ENCODE results near the gene TMEM271.
A peak's percentile ranks its signal among the peaks of the same experiment; 100 is the strongest.
"Not testable (repeated sequence)": the region's sequence is repeated elsewhere in the genome, so short reads cannot be mapped to it uniquely, and the experiment has no call there.

The TMEM271 gene

GRCh38 chr4:578451-579443 lies 2.7 kb upstream of the TMEM271 start:
- no peak for DNase-seq (ENCODE audit: low read depth)

- peak; percentile 8 for DNase-seq (ENCODE audit: low read depth)
Measured at GRCh38 chr4:577499-578450, 1.7 kb upstream of the TMEM271 start.

- DNase-seq (ENCODE audit: low read depth): no peak
Measured at GRCh38 chr4:576991-577498, 950 bp upstream of the TMEM271 start.

- peak; percentile 68 for DNase-seq (ENCODE audit: low read depth)
Measured at GRCh38 chr4:575281-576141, 584 bp downstream of the TMEM271 start.

GRCh38 chr4:574346-575161 lies 1.5 kb downstream of the TMEM271 start:
- DNase-seq (ENCODE audit: low read depth): no peak

GRCh38 chr4:573122-573892 lies 2.8 kb downstream of the TMEM271 start:
- DNase-seq (ENCODE audit: low read depth): no peak

GRCh38 chr4:572594-572993 lies 3.5 kb downstream of the TMEM271 start:
- no peak for DNase-seq (ENCODE audit: low read depth)

GRCh38 chr4:571838-572572 lies 4.1 kb downstream of the TMEM271 start:
- no peak for DNase-seq (ENCODE audit: low read depth)

- no peak for DNase-seq (ENCODE audit: low read depth)
Measured at GRCh38 chr4:570754-571153, 5.3 kb downstream of the TMEM271 start.

GRCh38 chr4:569958-570667 lies 6.0 kb downstream of the TMEM271 start:
- DNase-seq (ENCODE audit: low read depth): no peak

- no peak for DNase-seq (ENCODE audit: low read depth)
Measured at GRCh38 chr4:568962-569361, 7.1 kb downstream of the TMEM271 start.

GRCh38 chr4:568351-568652 lies 7.8 kb downstream of the TMEM271 start:
- DNase-seq (ENCODE audit: low read depth): no peak

GRCh38 chr4:567457-568350 lies 8.4 kb downstream of the TMEM271 start:
- no peak for DNase-seq (ENCODE audit: low read depth)

GRCh38 chr4:566508-567295 lies 9.4 kb downstream of the TMEM271 start:
- no peak for DNase-seq (ENCODE audit: low read depth)

- DNase-seq (ENCODE audit: low read depth): no peak
Measured at GRCh38 chr4:566035-566434, 10.1 kb downstream of the TMEM271 start.

- DNase-seq (ENCODE audit: low read depth): not testable (repeated sequence)
Measured at GRCh38 chr4:565614-566013, 10.5 kb downstream of the TMEM271 start.

GRCh38 chr4:562458-562857 lies 13.6 kb downstream of the TMEM271 start:
- DNase-seq (ENCODE audit: low read depth): not testable (repeated sequence)

Measured in amniotic epithelial cell (primary cell).